Superior temporal gyrus (tissue), 1 donor: Measurements from ENCODE around the gene IFT88.
"Not testable (repeated sequence)": the region's sequence is repeated elsewhere in the genome, so short reads cannot be mapped to it uniquely, and the experiment has no call there.

Source experiments
- DNase-seq: peaks from one replicate; pipeline ENCODE4 v3.0.0-alpha.2; 2016; ENCODE audit errors: extremely low spot score

Gene IFT88

GRCh38 chr13:20624213-20624612 is 57.3 kb downstream of the IFT88 start:
- no peak for DNase-seq

GRCh38 chr13:20633802-20634201 is 66.8 kb downstream of the IFT88 start:
- DNase-seq = no peak

GRCh38 chr13:20636079-20636478 is 69.1 kb downstream of the IFT88 start:
- no peak for DNase-seq

- no peak for DNase-seq
Measured at GRCh38 chr13:20637811-20638210, 70.9 kb downstream of the IFT88 start.

DNA sequence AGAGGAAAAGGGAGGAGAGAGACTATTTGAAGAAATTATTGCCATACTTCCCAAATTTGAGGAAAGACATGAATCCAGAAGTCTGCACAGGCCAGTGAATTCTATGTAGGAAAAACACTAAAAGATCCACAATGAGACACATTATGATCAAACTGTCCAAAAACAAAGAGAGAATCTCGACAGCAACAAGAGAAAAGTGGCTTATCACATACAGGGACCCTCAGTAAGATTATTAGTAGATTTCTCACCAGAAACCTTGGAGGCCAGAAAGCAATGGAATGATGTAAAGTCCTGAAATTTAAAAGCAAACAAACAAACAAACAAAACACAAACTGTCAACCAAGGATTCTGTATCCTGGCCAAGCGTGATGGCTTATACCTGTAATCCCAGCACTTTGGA is 80.8 kb downstream of the IFT88 start:
- DNase-seq = no peak

GRCh38 chr13:20652946-20653345 is 86.0 kb downstream of the IFT88 start:
- DNase-seq = no peak

GRCh38 chr13:20654156-20654555 is 87.2 kb downstream of the IFT88 start:
- DNase-seq = no peak

GRCh38 chr13:20658451-20659040 is 91.6 kb downstream of the IFT88 start:
- DNase-seq = no peak

DNA sequence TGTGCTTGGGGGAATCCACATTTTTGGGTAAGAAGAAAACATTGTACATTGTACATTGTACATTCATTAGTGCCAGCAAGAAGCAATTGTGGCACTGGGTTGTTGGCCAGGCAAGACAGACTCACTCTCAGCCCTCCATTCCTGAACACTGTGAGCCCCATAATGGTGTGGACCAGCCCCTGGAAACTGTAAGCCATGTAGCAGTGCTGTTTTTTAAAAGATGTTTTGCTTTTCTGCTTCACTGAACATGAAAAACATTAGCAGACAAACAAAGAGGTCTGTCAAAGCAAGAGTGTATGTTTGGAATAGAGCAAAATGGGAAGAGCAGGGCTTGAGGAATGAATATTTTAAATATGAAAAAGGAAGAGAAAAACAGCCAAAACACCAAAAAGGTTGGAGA is 97.4 kb downstream of the IFT88 start:
- no peak for DNase-seq

DNA sequence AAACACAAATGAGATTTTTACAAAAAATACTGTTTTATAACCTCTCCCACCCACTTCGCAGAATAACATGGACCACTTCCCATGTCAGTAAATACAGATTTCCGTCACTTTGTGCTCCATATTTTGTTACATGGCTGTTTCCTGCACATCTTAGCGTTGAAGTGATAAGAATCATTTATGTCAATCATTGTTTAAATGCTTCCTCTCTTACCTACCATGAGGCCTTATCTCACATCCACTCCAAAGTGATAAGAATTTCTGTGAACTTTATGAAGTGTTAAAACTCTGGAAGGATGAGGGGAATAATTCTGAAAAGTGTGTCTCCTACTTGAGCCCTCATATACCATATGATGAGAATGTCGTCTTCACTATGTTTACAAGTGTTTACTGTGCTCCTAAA is 100.0 kb downstream of the IFT88 start:
- no peak for DNase-seq

- DNase-seq = no peak
Measured at GRCh38 chr13:20667857-20668437, 101.0 kb downstream of the IFT88 start.

DNA sequence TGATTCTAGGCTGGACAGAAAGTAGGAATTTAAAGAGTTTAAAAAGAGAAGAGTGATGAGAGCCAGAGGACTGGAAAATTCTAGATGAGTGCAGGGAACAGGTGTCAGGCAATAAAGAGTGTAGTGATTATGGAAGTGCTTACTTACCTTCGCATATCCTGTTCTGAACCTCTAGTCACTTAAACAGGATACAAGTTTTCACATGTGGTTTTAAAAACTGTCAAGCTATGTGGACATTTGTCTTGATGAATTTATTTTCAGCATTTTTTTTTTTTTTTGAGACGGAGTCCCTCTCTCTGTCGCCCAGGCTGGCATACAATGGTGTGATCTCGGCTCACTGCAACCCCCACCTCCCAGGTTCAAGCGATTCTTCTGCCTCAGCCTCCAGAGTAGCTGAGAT is 102.2 kb downstream of the IFT88 start:
- no peak for DNase-seq

DNA sequence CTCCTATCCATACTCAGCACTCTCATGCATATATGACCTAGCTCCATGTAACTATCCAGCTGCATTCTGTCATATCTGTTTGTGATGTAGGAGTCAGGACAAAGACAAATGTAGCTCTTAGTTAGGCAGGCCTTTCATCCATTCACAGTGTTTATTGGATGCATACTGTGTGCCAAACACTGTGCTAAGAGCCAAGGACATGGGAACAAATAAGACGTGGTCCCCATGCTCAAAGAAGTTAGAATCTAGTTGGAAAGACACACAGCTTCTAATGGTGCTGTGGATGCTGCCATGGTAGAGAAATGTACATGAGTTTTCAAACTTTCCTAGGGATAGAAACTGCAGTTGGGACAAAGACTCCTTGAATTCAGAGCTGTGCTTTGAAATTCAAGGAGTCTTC is 104.8 kb downstream of the IFT88 start:
- DNase-seq = no peak

DNA sequence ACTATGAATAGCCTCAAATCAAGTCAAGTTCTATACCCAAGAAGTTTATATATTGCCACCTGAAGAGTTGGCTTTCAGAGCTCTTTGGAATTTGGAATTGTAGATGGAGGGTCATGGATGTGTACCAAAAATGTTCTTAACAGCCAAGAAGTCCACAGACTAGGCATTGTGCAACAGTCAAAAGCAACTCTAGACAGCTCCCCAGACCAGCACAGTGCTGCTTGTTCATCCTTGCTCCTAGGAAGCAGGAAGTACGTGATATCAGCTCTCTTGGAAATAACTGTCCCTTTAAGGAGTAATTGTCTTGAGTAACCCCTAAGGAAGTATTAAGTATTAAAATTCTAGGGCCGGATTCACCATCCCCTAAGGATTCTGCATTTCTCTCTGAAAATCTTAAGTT is 105.8 kb downstream of the IFT88 start:
- no peak for DNase-seq

GRCh38 chr13:20673715-20674114 is 106.8 kb downstream of the IFT88 start:
- no peak for DNase-seq

GRCh38 chr13:20676213-20676612 is 109.3 kb downstream of the IFT88 start:
- DNase-seq = no peak

DNA sequence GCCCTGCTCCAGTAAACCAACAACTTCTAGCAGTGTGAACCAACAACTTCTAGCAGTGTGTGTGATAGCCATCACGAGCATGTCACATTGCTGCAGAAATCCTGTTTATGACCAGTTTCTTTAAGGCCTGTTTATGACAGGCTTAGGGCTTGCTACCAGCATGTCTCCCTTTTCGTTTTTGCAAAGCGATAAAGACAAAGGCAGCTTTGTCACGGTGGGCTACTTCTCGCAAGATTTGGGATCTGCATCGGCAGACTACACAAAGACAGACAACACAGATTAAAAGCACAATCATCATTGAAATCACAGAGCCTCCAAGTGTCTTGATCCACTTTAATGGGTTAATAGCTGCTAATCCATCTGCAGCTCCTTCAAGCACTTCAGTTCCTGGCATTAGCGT is 111.6 kb downstream of the IFT88 start:
- DNase-seq = not testable (repeated sequence)

- DNase-seq = no peak
Measured at GRCh38 chr13:20679879-20680278, 112.9 kb downstream of the IFT88 start.

GRCh38 chr13:20680416-20681080 is 113.6 kb downstream of the IFT88 start:
- no peak for DNase-seq

- DNase-seq = not testable (repeated sequence)
Measured at GRCh38 chr13:20681481-20681880, 114.5 kb downstream of the IFT88 start.

GRCh38 chr13:20682061-20682460 is 115.1 kb downstream of the IFT88 start:
- no peak for DNase-seq

DNA sequence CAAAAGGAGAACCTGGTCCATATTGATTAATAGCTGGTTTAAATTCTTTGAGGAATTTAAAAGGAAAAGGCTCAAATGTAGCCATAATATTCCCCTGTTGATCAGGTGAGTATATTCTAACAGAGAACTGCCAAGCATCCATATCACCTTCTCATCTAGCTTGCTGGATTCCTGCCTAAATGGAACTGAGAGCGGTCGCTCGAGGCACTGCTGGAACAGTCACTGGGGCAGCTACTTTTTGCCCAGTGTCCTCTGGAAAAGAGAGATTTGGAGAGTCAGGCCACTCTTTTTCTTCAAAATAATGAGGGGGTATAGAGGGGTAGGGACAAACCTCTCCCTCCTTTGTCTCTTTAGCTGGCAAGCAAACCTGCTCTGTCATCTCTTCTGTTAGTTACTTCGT is 117.1 kb downstream of the IFT88 start:
- DNase-seq = no peak

- DNase-seq = no peak
Measured at GRCh38 chr13:20684546-20684945, 117.6 kb downstream of the IFT88 start.

DNA sequence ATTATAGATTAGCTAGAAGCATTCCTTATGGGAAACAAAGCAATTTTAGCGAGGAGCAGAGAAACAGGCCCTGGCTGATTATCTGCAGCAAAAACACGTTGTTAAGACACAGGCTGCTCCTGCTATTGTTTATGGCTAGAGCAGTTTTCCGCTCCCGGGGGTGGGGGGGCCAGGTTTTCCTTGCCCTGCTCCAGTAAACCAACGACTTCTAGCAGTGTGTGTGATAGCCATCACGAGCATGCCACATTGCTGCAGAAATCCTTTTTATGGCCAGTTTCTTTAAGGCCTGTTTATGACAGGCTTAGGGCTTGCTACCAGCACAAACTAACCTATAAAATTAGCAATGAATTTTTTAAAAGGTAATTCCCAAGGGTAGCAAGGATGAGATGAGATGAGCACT is 118.1 kb downstream of the IFT88 start:
- no peak for DNase-seq
